Ovary (tissue), 3 donors: ENCODE results near the gene PLXDC2.

Source experiments
- CTCF ChIP-seq, 3 donors: fragments of 450-650 bp in 2 of 3; fragments of 200-600 bp in 1 of 3; IDR thresholded peaks; one replicate each; pipeline versions ENCODE4 v1.5.1 to v1.8.0; 2016 to 2022; ENCODE audit warnings: antibody characterized with exemption in 3 of 3, mild to moderate bottlenecking in 1 of 3
- EP300 ChIP-seq: sonication (generic); formaldehyde crosslinking; IDR thresholded peaks from one replicate; pipeline ENCODE4 v1.6.1; 2017; ENCODE audit warnings: antibody characterized with exemption
- POLR2A ChIP-seq: fragments of 450-650 bp; IDR thresholded peaks from one replicate; pipeline ENCODE4 v1.6.1; 2017; ENCODE audit warnings: antibody characterized with exemption, mild to moderate bottlenecking, moderate library complexity
- donor health status: DM: no; HTN: no; CAD: no.

GRCh38 chr10:19933772-19934171 is 117.5 kb downstream of the PLXDC2 start:
- no peak for TF ChIP-seq CTCF (IDR thresholded peaks at IDR 0.05)
- TF ChIP-seq POLR2A: no peak
- TF ChIP-seq EP300: no peak
